ENCODE results near the gene MAGOH.
"Not testable (repeated sequence)": the region's sequence is repeated elsewhere in the genome, so short reads cannot be mapped to it uniquely, and the experiment has no call there.

The MAGOH gene

GRCh38 chr1:53196017-53196484 lies 42.3 kb downstream of the MAGOH start:
- peak overlapping the region; percentile 84 for H3K4me3 ChIP-seq (ENCODE audit: low read depth, low read length)
- DNase-seq (ENCODE audit: low read depth) = no peak

- no peak overlapping the region for H3K4me3 ChIP-seq (ENCODE audit: low read depth, low read length)
- no peak for DNase-seq (ENCODE audit: low read depth)
These were observed 42.9 kb downstream of the MAGOH start for GRCh38 chr1:53195246-53196016.

GRCh38 chr1:53190210-53190611 lies 48.1 kb downstream of the MAGOH start:
- H3K4me3 ChIP-seq (ENCODE audit: low read depth, low read length) = no peak overlapping the region
- DNase-seq (ENCODE audit: low read depth) = no peak

GRCh38 chr1:53189061-53189460 lies 49.3 kb downstream of the MAGOH start:
- H3K4me3 ChIP-seq (ENCODE audit: low read depth, low read length) = no peak overlapping the region
- no peak for DNase-seq (ENCODE audit: low read depth)

- no peak overlapping the region for H3K4me3 ChIP-seq (ENCODE audit: low read depth, low read length)
- DNase-seq (ENCODE audit: low read depth) = no peak
These were observed 50.2 kb downstream of the MAGOH start for GRCh38 chr1:53188099-53188498.

GRCh38 chr1:53187401-53187800 lies 50.9 kb downstream of the MAGOH start:
- DNase-seq (ENCODE audit: low read depth) = no peak
- H3K4me3 ChIP-seq (ENCODE audit: low read depth, low read length) = no peak overlapping the region

GRCh38 chr1:53186533-53186932 lies 51.8 kb downstream of the MAGOH start:
- H3K4me3 ChIP-seq (ENCODE audit: low read depth, low read length) = no peak overlapping the region
- no peak for DNase-seq (ENCODE audit: low read depth)

- not testable (repeated sequence) for H3K4me3 ChIP-seq (ENCODE audit: low read depth, low read length); DNase-seq (ENCODE audit: low read depth)
These were observed 52.4 kb downstream of the MAGOH start for GRCh38 chr1:53185955-53186297.

GRCh38 chr1:53183095-53183990 lies 55.0 kb downstream of the MAGOH start:
- no peak overlapping the region for H3K4me3 ChIP-seq (ENCODE audit: low read depth, low read length)
- DNase-seq (ENCODE audit: low read depth) = no peak

GRCh38 chr1:53182716-53183094 lies 55.6 kb downstream of the MAGOH start:
- H3K4me3 ChIP-seq (ENCODE audit: low read depth, low read length) = no peak overlapping the region
- no peak for DNase-seq (ENCODE audit: low read depth)

- no peak overlapping the region for H3K4me3 ChIP-seq (ENCODE audit: low read depth, low read length)
These were observed 56.2 kb downstream of the MAGOH start for GRCh38 chr1:53182111-53182593.

GRCh38 chr1:53180951-53181350 lies 57.4 kb downstream of the MAGOH start:
- no peak for DNase-seq (ENCODE audit: low read depth)
- H3K4me3 ChIP-seq (ENCODE audit: low read depth, low read length) = no peak overlapping the region

More at GRCh38 chr1:53182111-53182593, 56.2 kb downstream of the MAGOH start:
- DNase-seq (ENCODE audit: low read depth) = no peak

GRCh38 chr1:53180226-53180625 lies 58.1 kb downstream of the MAGOH start:
- no peak overlapping the region for H3K4me3 ChIP-seq (ENCODE audit: low read depth, low read length)
- DNase-seq (ENCODE audit: low read depth) = no peak
